Ovary (tissue), 3 donors: ENCODE results near the gene MYH9.

Experiments used
- CTCF ChIP-seq, 3 donors: fragments of 450-650 bp in 2 of 3; fragments of 200-600 bp in 1 of 3; IDR thresholded peaks; one replicate each; pipeline versions ENCODE4 v1.5.1 to v1.8.0; 2016 to 2022; ENCODE audit warnings: antibody characterized with exemption in 3 of 3, mild to moderate bottlenecking in 1 of 3
- EP300 ChIP-seq: sonication (generic); formaldehyde crosslinking; IDR thresholded peaks from one replicate; pipeline ENCODE4 v1.6.1; 2017; ENCODE audit warnings: antibody characterized with exemption
- POLR2A ChIP-seq: fragments of 450-650 bp; IDR thresholded peaks from one replicate; pipeline ENCODE4 v1.6.1; 2017; ENCODE audit warnings: antibody characterized with exemption, mild to moderate bottlenecking, moderate library complexity
- donor health status: DM: no; HTN: no; CAD: no.

- TF ChIP-seq POLR2A (no peak), CTCF (IDR thresholded peaks at IDR 0.05) (no peak), EP300 (no peak)
These were observed 24.0 kb upstream of the MYH9 start for GRCh38 chr22:36411589-36412258.
